ENCODE measurements around the gene LSM7. TPM values are rescaled to one million over a fixed set of nuclear protein-coding genes. Genes with fewer than 3 reads are reported as not detected.
A peak's percentile ranks its signal among the peaks of the same experiment; 100 is the strongest.

Gene LSM7
- polyA plus RNA-seq, 10 donors, result 51.1 to 113 (median 65.5) TPM

DNA sequence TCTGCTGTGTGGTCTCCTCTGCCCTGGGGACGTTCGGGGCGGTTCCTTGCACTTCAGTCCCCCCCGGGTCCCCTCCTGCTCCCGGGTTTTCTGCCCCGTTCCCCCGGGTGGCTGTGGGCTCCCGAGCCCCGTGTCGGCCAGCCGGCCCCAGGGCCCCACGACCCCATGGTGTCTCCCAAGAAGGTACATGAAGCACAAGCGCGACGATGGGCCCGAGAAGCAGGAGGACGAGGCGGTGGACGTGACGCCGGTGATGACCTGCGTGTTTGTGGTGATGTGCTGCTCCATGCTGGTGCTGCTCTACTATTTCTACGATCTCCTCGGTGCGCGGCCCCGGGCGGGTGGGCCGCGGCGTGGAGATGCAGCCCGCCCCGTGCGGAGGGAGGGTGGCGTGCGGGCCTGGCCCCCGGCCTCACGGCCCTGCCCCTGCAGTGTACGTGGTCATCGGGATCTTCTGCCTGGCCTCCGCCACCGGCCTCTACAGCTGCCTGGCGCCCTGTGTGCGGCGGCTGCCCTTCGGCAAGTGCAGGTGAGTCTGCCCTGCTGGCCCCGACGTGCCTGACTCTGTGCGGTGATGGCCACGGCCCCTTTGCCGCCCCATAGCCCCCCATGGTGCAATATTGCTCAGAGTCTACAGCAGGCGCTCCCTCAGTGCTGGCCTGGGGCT is 11.4 kb upstream of the LSM7 start:
- DNase-seq, result no peak

DNA sequence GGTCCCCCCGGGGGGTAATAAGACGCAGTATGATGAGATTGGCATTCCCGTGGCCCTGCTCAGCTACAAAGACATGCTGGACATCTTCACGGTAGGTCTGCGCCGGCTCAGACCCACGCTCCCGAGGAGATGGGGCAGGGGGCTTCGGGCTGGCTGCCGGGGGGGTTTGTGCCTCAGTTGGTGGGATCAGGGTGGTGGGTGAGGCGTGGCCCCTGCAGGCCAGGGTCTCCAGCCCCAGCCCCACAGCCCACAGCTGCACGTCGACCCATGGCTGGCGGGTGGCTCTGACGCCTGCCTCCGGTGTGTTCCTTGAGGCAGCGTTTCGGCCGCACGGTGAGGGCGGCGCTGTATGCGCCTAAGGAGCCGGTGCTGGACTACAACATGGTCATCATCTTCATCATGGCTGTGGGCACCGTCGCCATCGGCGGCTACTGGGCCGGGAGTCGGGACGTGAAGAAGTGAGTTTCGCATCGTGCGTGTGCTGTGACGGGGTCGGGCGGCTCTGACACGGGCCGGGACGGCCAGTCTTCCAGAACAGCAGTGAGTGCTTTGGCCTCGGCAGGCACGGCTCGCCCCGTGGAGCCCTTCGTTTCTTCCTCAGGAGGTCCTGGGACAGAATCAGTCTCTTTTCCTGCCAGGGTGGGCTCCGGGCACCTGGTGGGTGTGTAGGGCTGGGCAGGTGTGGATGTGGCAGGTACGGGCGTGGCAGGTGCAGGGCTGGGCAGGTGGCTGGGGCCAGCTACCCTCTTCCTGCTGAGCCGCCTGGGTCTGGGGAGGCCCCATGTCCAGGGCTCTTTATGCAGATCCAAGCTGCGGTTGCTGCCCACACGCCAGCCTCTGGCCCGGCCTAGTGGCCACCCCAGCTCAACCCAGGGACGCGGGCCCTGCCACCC is 10.6 kb upstream of the LSM7 start:
- DNase-seq, result no peak

GRCh38 chr19:2338055-2338615 is 9.7 kb upstream of the LSM7 start:
- no peak for DNase-seq

- peak; percentile 50 to 88 (median 62) for DNase-seq
Observed at GRCh38 chr19:2337329-2337707, 8.9 kb upstream of the LSM7 start.

DNA sequence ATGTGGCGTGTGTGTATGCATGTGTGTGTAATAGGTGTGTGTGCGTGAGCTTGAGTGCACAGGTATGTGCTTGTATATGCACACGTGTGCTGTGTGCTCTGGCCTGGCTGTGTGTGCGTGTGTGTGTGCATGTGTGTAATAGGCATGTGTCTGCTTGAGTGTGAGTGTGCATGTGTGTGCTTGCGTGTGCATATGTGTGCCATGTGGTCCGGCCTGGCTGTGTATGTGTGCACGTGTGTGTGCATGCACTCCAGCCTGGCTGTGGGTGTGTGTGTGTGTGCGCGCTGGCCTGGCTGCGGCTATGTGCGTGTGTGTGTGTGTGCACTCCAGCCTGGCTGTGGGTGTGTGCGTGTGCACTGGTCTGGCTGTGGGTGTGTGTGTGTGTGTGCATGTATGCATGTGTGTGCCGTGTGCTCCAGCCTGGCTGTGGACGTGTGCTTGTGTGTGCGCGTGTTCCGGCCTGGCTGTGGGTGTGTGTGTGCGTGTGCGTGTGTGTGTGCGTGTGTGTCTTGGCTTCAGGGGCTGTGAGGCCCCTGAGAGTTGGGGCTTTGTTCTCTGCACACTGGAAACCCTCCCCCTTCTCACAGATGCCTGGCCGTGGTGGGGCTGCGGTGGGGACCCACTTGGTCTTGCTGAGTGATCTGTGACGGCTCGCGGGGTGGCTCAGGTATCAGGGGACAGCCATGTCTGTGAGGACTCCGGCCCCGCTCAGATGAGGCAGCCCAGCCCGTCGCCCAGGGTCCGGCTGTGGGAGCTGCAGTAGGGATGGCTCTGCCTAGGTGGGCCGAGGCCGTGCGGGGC is 8.3 kb upstream of the LSM7 start:
- no peak for DNase-seq

DNA sequence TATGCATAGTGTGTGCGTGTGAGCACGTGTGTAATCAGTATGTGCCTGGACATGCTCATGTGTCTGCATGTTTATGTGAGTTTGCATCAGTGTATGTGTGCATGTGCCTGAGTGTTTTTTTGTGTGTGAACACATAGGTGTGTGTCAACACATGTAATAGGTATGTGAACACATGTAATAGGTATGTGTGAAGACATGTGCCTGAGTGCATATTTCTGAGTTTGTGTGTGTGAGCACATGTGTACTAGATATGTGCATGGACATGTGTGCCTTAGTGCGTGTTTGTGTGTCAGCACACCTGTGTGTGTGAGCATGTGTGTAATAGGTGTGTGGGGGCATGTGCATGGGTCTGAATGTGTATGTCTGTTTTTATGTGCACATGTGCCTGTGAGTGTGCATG is 7.5 kb upstream of the LSM7 start:
- DNase-seq, result no peak

DNA sequence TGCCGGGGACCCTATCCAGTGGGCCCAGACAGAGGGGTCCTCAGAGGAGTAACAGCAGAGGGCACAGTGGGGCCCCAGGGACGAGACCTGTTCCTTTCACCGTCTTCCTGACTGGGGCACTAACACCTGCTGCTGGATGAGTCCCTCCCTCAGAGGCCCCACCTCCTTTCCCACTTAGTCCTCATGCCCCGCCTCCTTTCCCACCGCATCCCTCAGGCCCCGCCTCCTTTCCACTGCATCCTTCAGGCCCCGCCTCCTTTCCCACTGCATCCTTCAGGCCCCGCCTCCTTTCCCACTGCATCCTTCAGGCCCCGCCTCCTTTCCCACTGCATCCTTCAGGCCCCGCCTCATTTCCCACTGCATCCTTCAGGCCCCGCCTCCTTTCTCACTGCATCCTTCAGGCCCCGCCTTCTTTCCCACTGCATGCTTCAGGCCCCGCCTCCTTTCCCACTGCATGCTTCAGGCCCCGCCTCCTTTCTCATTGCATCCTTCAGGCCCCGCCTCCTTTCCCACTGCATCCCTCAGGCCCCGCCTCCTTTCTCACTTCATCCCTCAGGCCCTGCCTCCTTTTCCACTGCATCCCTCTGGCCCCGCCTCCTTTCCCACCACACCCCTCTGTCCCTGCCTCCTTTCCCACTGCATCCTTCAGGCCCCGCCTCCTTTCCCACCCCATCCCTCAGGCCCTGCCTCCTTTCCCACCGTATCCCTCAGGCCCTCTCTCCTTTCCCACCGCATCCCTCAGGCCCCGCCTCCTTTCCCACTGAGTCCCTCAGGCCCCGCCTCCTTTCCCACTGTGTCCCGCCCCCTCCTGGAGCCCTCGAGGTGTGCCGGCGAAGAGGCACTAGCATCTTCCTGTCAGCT is 6.8 kb upstream of the LSM7 start:
- no peak for DNase-seq

- no peak for DNase-seq
Observed at GRCh38 chr19:2334426-2334825, 6.0 kb upstream of the LSM7 start.

- DNase-seq, result no peak
Observed at GRCh38 chr19:2333807-2334211, 5.4 kb upstream of the LSM7 start.

GRCh38 chr19:2333027-2333806 is 4.8 kb upstream of the LSM7 start:
- DNase-seq, result peak in 2 of 3 donors; percentile 33 to 53

GRCh38 chr19:2332341-2333026 is 4.1 kb upstream of the LSM7 start:
- peak in 1 of 3 donors; percentile 55 for DNase-seq

DNA sequence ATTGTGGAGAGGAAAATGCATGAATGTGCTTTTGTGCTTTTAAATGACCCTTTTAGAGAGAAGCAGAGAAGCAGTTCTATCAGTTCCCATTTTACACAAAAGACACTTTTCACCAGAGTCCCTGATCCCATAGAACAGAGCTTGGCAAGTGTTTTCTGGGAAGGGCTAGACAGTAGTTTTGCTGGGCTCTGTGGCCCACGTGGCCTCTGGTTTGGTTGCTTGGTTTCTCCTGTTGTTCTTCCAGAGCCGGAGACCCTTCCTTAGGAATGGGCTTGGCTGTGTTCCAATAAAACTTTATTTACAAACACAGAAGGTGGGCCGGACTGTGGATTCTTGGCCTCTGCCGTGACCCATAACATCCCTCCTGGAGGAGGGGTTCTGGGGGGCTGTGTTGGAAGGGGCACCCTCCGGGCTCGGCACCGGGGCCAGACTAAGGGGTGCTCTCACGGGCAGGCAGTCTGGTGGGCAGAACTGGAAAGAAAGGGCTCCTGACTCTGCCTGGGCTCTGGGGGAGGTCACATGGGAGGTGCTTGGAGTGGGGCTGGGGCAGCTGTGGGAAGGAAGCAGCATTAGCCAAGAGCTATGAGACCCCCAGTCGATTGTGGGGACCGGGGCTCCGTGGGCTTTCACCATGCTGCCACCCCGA is 3.3 kb upstream of the LSM7 start:
- DNase-seq, result no peak

DNA sequence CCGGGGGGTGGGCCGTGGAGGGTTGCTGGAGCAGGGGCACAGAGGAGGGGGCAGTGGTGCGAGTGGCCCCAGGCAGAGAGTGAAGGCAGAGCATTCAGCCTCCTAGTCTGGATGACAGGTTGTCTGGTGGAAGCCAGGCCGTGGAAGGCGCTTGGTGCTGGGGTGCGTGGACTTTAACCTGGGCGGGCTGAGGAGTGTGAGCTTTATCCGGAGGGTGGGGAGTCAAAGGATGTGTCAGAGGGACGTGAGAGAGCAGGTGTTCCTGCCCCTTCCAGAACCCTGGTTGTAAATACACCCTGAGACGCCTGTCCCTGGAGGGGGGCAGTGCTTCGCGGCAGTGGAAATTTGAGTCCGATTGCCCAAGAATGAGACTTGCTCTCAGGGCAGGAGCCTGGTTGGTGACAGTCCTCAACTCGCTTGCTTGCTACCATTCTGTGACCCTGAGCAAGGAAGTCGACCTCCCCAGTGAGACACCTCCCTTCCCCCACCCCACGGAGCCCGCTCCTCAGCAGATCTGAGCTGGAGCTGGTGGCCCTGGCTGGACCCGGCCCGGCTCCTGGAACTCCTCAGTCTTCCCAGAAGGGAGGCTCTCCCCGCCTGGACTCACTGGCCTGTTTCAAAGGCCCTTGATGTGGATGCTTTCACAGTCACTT is 2.4 kb upstream of the LSM7 start:
- no peak for DNase-seq

DNA sequence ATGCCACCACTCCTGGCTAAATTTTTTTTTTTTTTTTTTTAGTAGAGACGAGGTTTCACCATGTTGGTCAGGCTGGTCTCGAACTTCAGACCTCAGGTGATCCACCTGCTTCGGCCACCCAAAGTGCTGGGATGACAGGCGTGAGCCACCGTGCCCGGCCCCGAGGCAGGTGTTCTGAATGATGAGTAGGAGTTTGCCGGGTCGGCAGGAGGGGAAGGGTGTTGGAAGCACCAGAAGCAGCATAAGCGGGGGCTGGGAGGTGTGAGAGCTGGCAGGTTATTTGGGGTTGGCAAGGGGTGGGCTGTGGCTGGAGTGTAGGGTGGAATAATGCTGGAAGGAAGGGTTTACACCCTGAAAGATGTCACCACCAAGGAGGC is 1.9 kb upstream of the LSM7 start:
- DNase-seq, result no peak

DNA sequence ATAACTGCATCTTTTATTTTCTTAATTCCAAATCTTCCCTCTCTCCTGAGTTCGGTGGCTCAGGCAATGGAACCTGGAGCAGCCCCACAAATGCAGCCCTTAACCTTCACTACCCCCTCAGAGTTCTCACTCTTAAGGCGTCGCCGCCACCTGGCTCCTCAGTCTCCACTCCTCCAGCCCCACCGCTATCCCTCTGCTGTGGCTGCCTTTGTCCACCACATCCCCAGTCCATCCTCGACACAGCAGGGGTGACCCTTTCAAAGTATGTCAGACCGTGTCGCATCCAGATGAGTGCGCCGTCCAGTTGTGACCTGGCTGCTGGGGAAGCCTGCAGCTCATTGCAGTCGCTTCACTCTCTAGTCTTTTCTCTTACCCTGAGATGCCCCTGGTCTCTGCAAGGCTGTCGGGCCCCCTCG is 1.1 kb upstream of the LSM7 start:
- DNase-seq, result no peak

- no peak for DNase-seq
Observed at GRCh38 chr19:2329149-2329478, 728 bp upstream of the LSM7 start.

GRCh38 chr19:2327773-2328400 is 499 bp downstream of the LSM7 start:
- DNase-seq, result peak in 2 of 3 donors; percentile 51 to 73

- DNase-seq, result no peak
Observed at GRCh38 chr19:2326699-2327360, 1.6 kb downstream of the LSM7 start.
